Measurements from ENCODE around the gene CHPT1. TPM values are rescaled to one million over a fixed set of nuclear protein-coding genes. Genes with fewer than 3 reads are reported as not detected.

Gene CHPT1
- total and polyA plus RNA-seq, 9 of the 15 experiments (the other 6 are each of a cell fraction or from before 2014, with no cell fraction given): 15.3 to 210 (median 91.9) TPM

DNA sequence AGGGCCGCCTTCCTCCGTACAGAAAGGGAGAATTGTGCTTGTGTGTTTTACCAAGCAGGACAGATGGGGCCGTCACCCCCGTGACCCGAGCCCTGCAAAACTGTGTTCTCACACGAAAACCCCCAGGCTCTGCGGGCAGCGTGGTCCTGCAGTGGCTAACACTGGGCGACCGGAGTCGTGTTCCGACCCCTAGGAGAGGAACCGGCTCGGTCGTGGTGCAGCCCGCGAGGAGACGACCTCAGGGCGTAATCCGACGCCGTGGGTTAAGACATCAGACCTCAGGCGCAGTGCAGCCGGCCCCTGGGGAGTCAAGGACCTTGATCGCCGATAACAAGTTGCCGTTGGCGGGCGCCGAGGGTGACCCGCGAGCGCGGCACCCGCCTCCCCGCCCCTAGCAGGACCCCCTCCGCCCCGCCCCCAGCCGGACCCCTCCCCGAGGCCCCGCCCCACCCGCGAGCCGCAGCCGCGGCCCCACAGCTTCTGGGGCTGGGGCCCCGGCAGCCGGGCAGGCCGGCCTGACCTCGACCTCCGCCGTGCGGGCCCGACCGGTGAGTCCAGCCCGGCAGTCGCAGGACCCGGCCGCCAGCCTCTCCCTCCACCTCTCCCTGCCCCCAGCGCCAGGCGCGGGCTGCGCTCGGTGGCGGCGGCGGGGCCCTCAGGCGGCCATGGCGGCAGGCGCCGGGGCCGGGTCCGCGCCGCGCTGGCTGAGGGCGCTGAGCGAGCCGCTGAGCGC, at the start of gene CHPT1 (continued):
- TF ChIP-seq GTF2A2 (tag; IDR thresholded peaks at IDR 0.05) (no peak), MCM5 (IDR thresholded peaks at IDR 0.05; ENCODE audit: low read depth) (no peak), ZKSCAN3 (CRISPR knock-in tag; IDR thresholded peaks at IDR 0.05) (no peak), ZC3H4 (CRISPR knock-in tag; IDR thresholded peaks at IDR 0.05; ENCODE audit: borderline replicate concordance) (no peak), FOXJ3 (CRISPR knock-in tag; IDR thresholded peaks at IDR 0.05) (no peak), RBM34 (IDR thresholded peaks at IDR 0.05; ENCODE audit: borderline replicate concordance, insufficient read depth, low read length) (no peak), SAFB (IDR thresholded peaks at IDR 0.05; ENCODE audit: borderline replicate concordance, low read depth, low read length) (no peak), FOXK2 (conservative IDR thresholded peaks at IDR 0.05 in 1 of 2, IDR thresholded peaks at IDR 0.05 in 1 of 2; ENCODE audit: low read depth in 2 of 2) (no peak), TAF7 (tag; IDR thresholded peaks at IDR 0.05) (no peak), MEF2A (IDR thresholded peaks at IDR 0.05; ENCODE audit: control insufficient read depth, low read depth, low read length) (no peak), BCL6 (CRISPR knock-in tag; IDR thresholded peaks at IDR 0.05) (no peak)
- TF ChIP-seq, protein P1, sequence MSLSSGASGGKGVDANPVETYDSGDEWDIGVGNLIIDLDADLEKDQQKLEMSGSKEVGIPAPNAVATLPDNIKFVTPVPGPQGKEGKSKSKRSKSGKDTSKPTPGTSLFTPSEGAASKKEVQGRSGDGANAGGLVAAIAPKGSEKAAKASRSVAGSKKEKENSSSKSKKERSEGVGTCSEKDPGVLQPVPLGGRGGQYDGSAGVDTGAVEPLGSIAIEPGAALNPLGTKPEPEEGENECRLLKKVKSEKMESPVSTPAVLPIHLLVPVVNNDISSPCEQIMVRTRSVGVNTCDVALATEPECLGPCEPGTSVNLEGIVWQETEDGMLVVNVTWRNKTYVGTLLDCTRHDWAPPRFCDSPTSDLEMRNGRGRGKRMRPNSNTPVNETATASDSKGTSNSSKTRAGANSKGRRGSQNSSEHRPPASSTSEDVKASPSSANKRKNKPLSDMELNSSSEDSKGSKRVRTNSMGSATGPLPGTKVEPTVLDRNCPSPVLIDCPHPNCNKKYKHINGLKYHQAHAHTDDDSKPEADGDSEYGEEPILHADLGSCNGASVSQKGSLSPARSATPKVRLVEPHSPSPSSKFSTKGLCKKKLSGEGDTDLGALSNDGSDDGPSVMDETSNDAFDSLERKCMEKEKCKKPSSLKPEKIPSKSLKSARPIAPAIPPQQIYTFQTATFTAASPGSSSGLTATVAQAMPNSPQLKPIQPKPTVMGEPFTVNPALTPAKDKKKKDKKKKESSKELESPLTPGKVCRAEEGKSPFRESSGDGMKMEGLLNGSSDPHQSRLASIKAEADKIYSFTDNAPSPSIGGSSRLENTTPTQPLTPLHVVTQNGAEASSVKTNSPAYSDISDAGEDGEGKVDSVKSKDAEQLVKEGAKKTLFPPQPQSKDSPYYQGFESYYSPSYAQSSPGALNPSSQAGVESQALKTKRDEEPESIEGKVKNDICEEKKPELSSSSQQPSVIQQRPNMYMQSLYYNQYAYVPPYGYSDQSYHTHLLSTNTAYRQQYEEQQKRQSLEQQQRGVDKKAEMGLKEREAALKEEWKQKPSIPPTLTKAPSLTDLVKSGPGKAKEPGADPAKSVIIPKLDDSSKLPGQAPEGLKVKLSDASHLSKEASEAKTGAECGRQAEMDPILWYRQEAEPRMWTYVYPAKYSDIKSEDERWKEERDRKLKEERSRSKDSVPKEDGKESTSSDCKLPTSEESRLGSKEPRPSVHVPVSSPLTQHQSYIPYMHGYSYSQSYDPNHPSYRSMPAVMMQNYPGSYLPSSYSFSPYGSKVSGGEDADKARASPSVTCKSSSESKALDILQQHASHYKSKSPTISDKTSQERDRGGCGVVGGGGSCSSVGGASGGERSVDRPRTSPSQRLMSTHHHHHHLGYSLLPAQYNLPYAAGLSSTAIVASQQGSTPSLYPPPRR (CRISPR knock-in tag; IDR thresholded peaks at IDR 0.05; ENCODE audit: borderline replicate concordance): no peak
- TF ChIP-seq, protein P2, sequence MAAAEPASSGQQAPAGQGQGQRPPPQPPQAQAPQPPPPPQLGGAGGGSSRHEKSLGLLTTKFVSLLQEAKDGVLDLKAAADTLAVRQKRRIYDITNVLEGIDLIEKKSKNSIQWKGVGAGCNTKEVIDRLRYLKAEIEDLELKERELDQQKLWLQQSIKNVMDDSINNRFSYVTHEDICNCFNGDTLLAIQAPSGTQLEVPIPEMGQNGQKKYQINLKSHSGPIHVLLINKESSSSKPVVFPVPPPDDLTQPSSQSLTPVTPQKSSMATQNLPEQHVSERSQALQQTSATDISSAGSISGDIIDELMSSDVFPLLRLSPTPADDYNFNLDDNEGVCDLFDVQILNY (CRISPR knock-in tag; IDR thresholded peaks at IDR 0.05): no peak
- TF ChIP-seq, protein P3, sequence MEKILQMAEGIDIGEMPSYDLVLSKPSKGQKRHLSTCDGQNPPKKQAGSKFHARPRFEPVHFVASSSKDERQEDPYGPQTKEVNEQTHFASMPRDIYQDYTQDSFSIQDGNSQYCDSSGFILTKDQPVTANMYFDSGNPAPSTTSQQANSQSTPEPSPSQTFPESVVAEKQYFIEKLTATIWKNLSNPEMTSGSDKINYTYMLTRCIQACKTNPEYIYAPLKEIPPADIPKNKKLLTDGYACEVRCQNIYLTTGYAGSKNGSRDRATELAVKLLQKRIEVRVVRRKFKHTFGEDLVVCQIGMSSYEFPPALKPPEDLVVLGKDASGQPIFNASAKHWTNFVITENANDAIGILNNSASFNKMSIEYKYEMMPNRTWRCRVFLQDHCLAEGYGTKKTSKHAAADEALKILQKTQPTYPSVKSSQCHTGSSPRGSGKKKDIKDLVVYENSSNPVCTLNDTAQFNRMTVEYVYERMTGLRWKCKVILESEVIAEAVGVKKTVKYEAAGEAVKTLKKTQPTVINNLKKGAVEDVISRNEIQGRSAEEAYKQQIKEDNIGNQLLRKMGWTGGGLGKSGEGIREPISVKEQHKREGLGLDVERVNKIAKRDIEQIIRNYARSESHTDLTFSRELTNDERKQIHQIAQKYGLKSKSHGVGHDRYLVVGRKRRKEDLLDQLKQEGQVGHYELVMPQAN (IDR thresholded peaks at IDR 0.05; ENCODE audit: borderline replicate concordance): no peak
- TF ChIP-seq, protein P4, sequence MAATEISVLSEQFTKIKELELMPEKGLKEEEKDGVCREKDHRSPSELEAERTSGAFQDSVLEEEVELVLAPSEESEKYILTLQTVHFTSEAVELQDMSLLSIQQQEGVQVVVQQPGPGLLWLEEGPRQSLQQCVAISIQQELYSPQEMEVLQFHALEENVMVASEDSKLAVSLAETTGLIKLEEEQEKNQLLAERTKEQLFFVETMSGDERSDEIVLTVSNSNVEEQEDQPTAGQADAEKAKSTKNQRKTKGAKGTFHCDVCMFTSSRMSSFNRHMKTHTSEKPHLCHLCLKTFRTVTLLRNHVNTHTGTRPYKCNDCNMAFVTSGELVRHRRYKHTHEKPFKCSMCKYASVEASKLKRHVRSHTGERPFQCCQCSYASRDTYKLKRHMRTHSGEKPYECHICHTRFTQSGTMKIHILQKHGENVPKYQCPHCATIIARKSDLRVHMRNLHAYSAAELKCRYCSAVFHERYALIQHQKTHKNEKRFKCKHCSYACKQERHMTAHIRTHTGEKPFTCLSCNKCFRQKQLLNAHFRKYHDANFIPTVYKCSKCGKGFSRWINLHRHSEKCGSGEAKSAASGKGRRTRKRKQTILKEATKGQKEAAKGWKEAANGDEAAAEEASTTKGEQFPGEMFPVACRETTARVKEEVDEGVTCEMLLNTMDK (IDR thresholded peaks at IDR 0.05; ENCODE audit: borderline replicate concordance, insufficient read depth, low read depth, low read length, poor library complexity, severe bottlenecking): no peak
- TF ChIP-seq, protein P5, sequence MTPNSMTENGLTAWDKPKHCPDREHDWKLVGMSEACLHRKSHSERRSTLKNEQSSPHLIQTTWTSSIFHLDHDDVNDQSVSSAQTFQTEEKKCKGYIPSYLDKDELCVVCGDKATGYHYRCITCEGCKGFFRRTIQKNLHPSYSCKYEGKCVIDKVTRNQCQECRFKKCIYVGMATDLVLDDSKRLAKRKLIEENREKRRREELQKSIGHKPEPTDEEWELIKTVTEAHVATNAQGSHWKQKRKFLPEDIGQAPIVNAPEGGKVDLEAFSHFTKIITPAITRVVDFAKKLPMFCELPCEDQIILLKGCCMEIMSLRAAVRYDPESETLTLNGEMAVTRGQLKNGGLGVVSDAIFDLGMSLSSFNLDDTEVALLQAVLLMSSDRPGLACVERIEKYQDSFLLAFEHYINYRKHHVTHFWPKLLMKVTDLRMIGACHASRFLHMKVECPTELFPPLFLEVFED (CRISPR knock-in tag; conservative IDR thresholded peaks at IDR 0.05): no peak

Data from K562 (cell line).